Colonic mucosa (tissue), 4 donors: ENCODE measurements around the gene SDK2. TPM values are rescaled to one million over a fixed set of nuclear protein-coding genes. Genes with fewer than 3 reads are reported as not detected.

Experiments
- DNase-seq: peaks from one replicate; pipeline ENCODE4 v3.0.0-alpha.2; 2020
- H3K27ac ChIP-seq: fragments of 200-600 bp; one replicate; pipeline ENCODE4 v1.8.0; 2021
- H3K27me3 ChIP-seq: fragments of 200-600 bp; one replicate; pipeline ENCODE4 v1.8.0; 2021
- H3K36me3 ChIP-seq: fragments of 200-600 bp; one replicate; pipeline ENCODE4 v1.8.0; 2021
- H3K4me1 ChIP-seq: fragments of 200-600 bp; one replicate; pipeline ENCODE4 v1.8.0; 2021; ENCODE audit warnings: mild to moderate bottlenecking
- H3K4me3 ChIP-seq: fragments of 200-600 bp; one replicate; pipeline ENCODE4 v1.8.0; 2021
- H3K9ac ChIP-seq, 2 donors: one replicate each; pipeline ENCODE4 v1.7.0; 2013; ENCODE audit warnings: control low read depth in 2 of 2, low read depth in 2 of 2, low read length in 2 of 2
- H3K9me3 ChIP-seq: fragments of 200-600 bp; one replicate; pipeline ENCODE4 v1.8.0; 2021
- intact Hi-C: fragments of 100-400 bp; cut with DNase I; formaldehyde crosslinking; loops from one replicate; pipeline ENCODE4 v1.14.1; 2022
- total RNA-seq, 2 donors: library from RNA; stranded (reverse); fragmentation: NEBNext Ultra II Directional in 1 of 2; extraction: Animal tissue kit (Norgen Biotek cat#: 25700) in 1 of 2; gene quantifications; one replicate each; pipeline ENCODE4 v1.2.1, GENCODE V29; 2021
- TF ChIP-seq, protein P1 (sequence below): fragments of 200-600 bp; IDR thresholded peaks from one replicate; pipeline ENCODE4 v1.8.0; 2022; ENCODE audit warnings: antibody characterized with exemption, mild to moderate bottlenecking
- donor health status: healthy.
- donor health status: DM: no; HTN: no; CAD: no.
- donor health status: DM: no; HTN: no; CAD: no.

SDK2 gene
- total RNA-seq, 2 donors from 2014 or later = 0.94 to 1.2 TPM

DNA sequence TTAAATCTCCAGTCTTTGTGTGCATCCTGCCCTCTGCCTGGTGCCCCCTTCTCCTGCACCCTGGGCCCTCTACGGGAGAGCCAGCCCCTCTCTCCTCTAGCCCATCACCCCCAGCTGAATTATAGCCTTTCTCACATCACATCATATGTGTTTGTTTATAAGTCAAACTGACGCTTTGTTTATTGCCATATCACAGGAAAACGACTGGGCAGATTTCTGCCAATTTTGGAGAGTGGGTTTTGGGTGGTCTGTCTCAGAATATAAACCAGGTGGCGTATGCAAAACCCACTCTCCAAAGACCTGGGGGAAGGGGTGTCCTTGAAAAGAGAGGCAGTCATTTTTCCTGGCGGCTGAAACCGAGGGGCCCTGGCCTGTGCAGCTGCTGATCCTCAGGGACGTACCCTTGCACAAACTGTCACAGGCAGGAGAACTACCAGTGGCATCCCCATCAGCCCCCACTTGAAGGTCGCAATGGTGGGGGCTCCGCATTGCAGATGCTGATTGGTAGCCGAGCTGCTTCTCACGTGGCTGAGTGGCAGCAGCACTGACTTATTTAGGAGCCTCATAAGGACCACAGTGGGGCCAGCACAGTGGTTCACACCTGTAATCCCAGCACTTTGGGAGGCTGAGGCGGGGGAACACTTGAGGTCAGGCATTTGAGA is 297.6 kb downstream of the SDK2 start:
- no peaks in the 10 kb centered on the region for H3K27me3 ChIP-seq
- no peaks in the 10 kb centered on the region for H3K4me1 ChIP-seq
- no peaks in the 10 kb centered on the region for H3K9me3 ChIP-seq
- no peak overlapping the region for H3K9ac ChIP-seq
- no peak for DNase-seq
- no peak overlapping the region for H3K4me3 ChIP-seq
- no peaks in the 10 kb centered on the region for H3K36me3 ChIP-seq
- TF ChIP-seq, protein P1, sequence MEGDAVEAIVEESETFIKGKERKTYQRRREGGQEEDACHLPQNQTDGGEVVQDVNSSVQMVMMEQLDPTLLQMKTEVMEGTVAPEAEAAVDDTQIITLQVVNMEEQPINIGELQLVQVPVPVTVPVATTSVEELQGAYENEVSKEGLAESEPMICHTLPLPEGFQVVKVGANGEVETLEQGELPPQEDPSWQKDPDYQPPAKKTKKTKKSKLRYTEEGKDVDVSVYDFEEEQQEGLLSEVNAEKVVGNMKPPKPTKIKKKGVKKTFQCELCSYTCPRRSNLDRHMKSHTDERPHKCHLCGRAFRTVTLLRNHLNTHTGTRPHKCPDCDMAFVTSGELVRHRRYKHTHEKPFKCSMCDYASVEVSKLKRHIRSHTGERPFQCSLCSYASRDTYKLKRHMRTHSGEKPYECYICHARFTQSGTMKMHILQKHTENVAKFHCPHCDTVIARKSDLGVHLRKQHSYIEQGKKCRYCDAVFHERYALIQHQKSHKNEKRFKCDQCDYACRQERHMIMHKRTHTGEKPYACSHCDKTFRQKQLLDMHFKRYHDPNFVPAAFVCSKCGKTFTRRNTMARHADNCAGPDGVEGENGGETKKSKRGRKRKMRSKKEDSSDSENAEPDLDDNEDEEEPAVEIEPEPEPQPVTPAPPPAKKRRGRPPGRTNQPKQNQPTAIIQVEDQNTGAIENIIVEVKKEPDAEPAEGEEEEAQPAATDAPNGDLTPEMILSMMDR = no peak
- no peak overlapping the region for H3K27ac ChIP-seq
- intact Hi-C loops = no loop called here

DNA sequence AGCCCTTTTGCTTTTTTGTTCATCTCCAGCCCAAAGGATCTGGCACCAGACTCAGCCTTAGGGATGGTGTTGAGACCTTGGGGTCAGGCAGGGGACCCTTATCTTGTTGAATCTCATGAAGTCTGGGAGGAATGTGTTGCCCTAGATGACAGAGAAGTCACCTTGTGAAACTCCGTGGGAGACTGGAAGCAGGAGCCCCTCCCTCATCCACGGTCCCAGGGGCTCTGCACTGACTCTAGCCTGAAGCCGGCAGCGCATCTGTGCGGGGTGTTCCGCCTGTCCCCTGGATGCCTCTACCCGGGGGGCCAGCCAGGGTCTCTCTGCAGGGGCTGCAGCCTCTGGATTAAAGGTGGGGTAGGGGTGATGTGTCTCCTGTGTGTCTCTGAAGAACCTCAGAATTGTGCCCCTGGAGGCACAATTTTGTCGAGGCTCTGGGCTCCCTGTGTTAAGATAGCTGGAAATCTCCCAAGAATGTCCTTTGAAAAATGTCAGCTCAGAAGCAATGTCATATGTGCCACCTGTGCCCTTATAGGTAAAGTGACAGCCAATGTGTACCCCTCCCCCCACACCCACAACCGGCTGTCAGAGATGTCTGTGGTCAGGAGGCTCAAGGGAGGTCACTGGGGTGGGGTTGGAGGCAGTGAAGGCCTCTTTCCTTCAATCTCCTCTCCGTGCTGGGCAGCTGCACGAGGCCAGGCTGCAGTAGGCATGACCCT is 300.3 kb downstream of the SDK2 start:
- Histone ChIP-seq H3K4me3 (no peak overlapping the region), H3K36me3 (no peaks in the 10 kb centered on the region), H3K27ac (no peak overlapping the region), H3K4me1 (no peaks in the 10 kb centered on the region), H3K27me3 (no peaks in the 10 kb centered on the region), H3K9ac (no peak overlapping the region), H3K9me3 (no peaks in the 10 kb centered on the region)
- intact Hi-C loops = no loop called here
- DNase-seq = no peak
- TF ChIP-seq, protein P1 = no peak

DNA sequence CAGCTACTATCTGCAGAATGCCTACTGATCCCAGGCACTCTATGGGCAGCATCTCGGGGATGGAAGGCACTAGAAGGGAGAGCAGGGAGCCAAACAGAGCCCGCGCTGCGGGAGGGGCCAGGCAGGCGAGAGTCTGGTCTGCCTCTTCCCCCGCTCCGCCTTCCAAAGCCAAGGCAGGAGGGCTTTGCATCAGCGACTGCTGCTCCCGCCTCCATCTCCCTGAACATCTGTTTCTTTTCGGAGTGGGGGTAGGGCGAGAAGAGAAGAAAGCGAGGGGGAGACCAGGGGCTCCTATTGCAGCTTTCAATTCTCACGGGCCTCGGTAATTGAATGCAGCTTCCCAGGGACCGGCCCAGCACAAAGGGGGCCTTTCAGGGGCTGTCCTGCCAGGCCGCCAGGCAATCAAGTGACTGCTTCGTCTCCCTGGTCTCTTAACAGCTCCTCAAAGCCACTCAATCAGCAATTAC is 301.0 kb downstream of the SDK2 start:
- no peak for DNase-seq
- Histone ChIP-seq H3K4me3 (no peak overlapping the region), H3K27ac (peak overlapping the region; percentile 44), H3K27me3 (no peaks in the 10 kb centered on the region), H3K36me3 (no peaks in the 10 kb centered on the region), H3K4me1 (no peaks in the 10 kb centered on the region), H3K9ac (peak overlapping the region in 1 of 2 donors; percentile 46), H3K9me3 (no peaks in the 10 kb centered on the region)
- intact Hi-C loops = no loop called here
- TF ChIP-seq, protein P1 = no peak

DNA sequence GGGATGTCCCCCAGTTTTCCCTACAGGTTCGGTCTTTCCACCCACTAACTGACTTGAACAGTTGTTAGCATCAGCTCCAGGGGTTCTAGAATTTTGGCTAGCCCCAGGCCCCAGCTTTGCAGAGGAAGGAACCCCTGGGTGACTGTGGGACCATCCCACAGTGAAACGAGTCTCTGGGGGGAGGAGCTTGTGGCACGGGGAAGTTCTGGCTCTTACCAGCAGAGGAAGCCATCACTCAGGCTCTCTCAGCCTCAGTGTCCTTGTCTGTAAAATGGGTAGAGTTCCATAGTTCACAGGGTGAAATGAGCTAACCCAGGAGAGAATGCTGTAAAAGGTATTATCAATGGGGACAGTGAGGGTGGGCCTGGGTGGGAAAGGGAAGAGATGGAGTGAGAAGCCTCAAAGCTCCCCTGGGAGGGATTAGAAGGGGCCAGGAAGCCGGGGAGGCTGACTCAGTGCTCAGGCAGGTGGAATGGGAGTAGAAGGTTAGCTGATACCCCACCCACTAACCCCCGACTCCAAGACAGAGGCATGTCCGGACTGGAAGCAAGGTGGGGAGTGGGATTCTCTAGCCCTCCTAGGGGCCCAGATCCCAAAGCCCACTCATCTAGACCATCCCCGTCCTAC is 301.6 kb downstream of the SDK2 start:
- Histone ChIP-seq H3K9me3 (no peaks in the 10 kb centered on the region), H3K36me3 (no peaks in the 10 kb centered on the region), H3K27ac (peak overlapping the region; percentile 44), H3K9ac (peak overlapping the region in 1 of 2 donors; percentile 46), H3K4me1 (no peaks in the 10 kb centered on the region), H3K27me3 (no peaks in the 10 kb centered on the region), H3K4me3 (no peak overlapping the region)
- TF ChIP-seq, protein P1 = no peak
- DNase-seq = no peak
- intact Hi-C loops = no loop called here

DNA sequence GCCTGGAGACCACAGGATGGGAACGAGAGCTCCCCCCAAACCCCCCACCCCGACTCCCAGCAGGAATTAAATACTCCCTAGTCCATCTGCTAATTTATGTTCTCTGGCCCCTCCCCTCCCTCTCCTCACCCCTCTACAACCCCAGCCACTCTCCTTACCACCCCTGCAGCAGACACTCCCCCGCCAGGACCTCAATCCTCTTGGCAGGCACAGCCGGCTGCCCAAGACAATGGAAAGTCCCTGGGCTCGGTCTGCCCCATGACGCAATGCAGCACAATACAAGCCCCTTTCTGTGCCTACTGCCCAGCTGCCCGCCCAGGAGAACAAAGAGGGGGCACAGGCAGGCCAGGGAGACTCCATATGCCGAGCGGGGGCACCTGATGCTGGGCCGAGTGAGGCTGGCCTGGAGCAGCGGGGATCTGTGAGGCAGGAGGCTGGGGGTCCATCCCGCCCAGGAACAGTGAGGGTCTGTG is 302.2 kb downstream of the SDK2 start:
- DNase-seq = peak; percentile 47
- no peaks in the 10 kb centered on the region for H3K27me3 ChIP-seq
- H3K4me3 ChIP-seq = no peak overlapping the region
- peak overlapping the region; percentile 44 for H3K27ac ChIP-seq
- no peaks in the 10 kb centered on the region for H3K4me1 ChIP-seq
- peak overlapping the region; percentile 27 to 40 for H3K9ac ChIP-seq
- H3K36me3 ChIP-seq = no peaks in the 10 kb centered on the region
- TF ChIP-seq, protein P1 = no peak
- intact Hi-C loops = no loop called here
- no peaks in the 10 kb centered on the region for H3K9me3 ChIP-seq
